Adipocyte (in vitro differentiated cells): Measurements from ENCODE around the gene MARS1.
"Not testable (repeated sequence)": the region's sequence is repeated elsewhere in the genome, so short reads cannot be mapped to it uniquely, and the experiment has no call there.

Experiments used
- DNase-seq: peaks from one replicate; pipeline ENCODE4 v3.0.0-alpha.2; 2015; ENCODE audit warnings: low read depth
- H3K27me3 ChIP-seq: replicated peaks from 2 replicates; pipeline ENCODE4 v1.7.0; 2013; ENCODE audit warnings: mild to moderate bottlenecking, low read length, moderate library complexity; ENCODE audit not compliant: control insufficient read depth, insufficient read depth
- H3K36me3 ChIP-seq: 2 replicates; pipeline ENCODE4 v1.7.0; 2013; ENCODE audit warnings: low read length, mild to moderate bottlenecking, moderate library complexity; ENCODE audit not compliant: control insufficient read depth, insufficient read depth, severe bottlenecking
- H3K4me1 ChIP-seq: 2 replicates; pipeline ENCODE4 v1.7.0; 2013; ENCODE audit warnings: mild to moderate bottlenecking, low read length, moderate library complexity; ENCODE audit not compliant: control insufficient read depth, insufficient read depth
- H3K4me3 ChIP-seq: 2 replicates; pipeline ENCODE4 v1.7.0; 2013; ENCODE audit warnings: mild to moderate bottlenecking, low read length, moderate library complexity
- H3K9ac ChIP-seq: 2 replicates; pipeline ENCODE4 v1.7.0; 2013; ENCODE audit warnings: mild to moderate bottlenecking, low read length, moderate library complexity
- H3K9me3 ChIP-seq: 2 replicates; pipeline ENCODE4 v1.7.0; 2013; ENCODE audit warnings: mild to moderate bottlenecking, low read length, moderate library complexity; ENCODE audit not compliant: control insufficient read depth

MARS1 gene

DNA sequence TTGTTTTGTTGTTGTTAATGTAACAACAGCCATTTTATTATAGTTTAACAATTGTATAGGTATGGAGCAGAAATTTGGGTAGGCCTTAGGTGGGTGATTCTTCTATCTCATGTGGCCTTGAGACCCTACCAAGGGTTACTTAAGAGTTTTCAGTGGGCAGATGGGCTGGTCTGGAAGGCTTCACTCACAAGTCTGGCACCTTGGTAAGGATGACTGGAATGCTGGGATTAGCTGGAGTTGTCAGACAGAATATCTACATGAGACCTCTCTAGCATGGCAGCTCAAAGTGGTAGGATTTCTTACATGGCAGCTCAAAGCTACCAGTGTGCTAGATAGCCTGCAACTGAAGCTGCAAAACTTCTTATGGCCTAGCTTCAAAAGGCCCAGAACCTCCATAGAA, 2.2 kb upstream of the MARS1 start:
- DNase-seq, result no peak
- Histone ChIP-seq H3K4me3 (no peak overlapping the region), H3K27me3 (peaks cover 9% of the 10 kb centered on the region), H3K4me1 (peaks cover 9% of the 10 kb centered on the region), H3K36me3 (peaks cover 17% of the 10 kb centered on the region), H3K9ac (no peak overlapping the region), H3K9me3 (no peaks in the 10 kb centered on the region)

DNA sequence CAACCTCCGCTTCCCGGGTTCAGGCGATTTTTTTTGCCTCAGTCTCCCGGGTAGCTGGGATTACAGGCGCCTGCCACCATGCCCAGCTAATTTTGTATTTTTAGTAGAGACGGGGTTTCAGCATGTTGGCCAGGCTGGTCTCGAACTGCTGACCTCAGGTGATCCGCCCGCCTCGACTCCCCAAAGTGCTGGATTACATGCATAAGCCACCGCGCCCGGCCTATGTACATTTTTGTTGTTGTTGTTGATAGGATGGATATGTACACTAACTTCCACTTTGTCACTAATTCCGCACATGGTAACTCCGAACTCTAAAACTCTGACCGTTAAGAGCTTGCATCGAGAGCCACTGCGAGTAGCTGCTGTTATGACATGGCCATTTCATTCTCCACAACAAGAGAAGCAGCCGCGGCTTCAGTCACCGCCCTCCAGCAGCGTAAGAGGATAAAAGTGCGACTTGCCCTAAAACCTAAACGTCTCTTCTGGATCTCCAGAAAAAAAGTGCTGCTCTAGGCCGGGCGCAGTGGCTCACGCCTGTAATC, 742 bp upstream of the MARS1 start:
- Histone ChIP-seq H3K4me1 (peaks cover 9% of the 10 kb centered on the region), H3K9ac (peak overlapping the region; percentile 91), H3K9me3 (no peaks in the 10 kb centered on the region), H3K4me3 (peak overlapping the region; percentile 90), H3K27me3 (no peaks in the 10 kb centered on the region), H3K36me3 (peaks cover 31% of the 10 kb centered on the region)
- no peak for DNase-seq

DNA sequence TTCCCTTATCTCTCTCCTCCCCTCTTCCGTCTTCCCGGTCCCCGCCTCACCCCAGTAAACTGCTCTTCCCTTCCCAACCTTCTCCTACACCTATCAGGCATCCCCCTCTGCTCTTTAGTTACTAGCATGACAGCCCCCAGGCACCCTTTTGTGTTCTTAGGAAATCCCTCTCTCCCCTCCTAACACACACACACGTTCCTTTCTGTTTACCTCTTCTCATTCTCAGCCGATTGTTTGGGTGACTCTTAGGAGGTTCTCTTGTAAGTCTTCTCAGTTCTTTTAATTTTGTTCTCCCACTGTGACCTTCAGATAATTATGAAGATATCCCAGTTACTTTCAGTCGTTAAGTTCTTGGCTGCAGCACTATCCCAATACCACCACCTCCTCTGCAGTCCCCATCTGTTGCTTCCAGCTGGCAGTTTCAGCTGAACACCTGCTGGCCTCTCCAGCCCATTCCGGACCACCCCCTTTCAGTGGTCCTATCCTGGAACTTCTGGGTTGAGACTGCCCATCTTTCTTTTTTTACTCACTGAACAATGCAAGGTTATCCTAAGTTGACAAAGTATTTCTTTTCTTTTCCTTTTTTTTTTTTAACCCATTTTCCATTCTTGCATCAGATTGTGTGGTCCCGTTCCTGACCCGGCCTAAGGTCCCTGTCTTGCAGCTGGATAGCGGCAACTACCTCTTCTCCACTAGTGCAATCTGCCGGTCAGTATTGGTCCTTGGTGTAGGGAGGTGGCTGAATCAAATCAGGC, 711 bp downstream of the MARS1 start:
- H3K36me3 ChIP-seq, result peaks cover 40% of the 10 kb centered on the region
- peaks cover 9% of the 10 kb centered on the region for H3K4me1 ChIP-seq
- peak overlapping the region; percentile 91 for H3K9ac ChIP-seq
- DNase-seq, result peak; percentile 42
- H3K9me3 ChIP-seq, result no peaks in the 10 kb centered on the region
- no peaks in the 10 kb centered on the region for H3K27me3 ChIP-seq
- H3K4me3 ChIP-seq, result peak overlapping the region; percentile 90

DNA sequence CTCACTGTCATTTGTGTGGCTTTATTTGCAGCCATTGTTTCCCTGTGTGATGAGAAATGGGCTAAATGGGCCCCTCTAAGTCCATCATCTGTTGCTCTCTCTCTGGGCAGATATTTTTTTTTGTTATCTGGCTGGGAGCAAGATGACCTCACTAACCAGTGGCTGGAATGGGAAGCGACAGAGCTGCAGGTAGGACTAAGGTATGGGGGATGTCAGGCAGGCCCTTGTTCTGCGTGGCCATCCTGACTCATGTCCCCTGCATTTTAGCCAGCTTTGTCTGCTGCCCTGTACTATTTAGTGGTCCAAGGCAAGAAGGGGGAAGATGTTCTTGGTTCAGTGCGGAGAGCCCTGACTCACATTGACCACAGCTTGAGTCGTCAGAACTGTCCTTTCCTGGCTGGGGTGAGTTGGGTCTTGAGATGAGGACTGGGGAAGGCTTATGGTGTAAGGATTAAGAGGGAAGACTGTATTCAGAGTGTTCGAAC, 1.3 kb downstream of the MARS1 start:
- H3K4me1 ChIP-seq, result peaks cover 9% of the 10 kb centered on the region
- H3K36me3 ChIP-seq, result peaks cover 43% of the 10 kb centered on the region
- H3K9ac ChIP-seq, result peak overlapping the region; percentile 91
- no peaks in the 10 kb centered on the region for H3K27me3 ChIP-seq
- peak overlapping the region; percentile 90 for H3K4me3 ChIP-seq
- H3K9me3 ChIP-seq, result no peaks in the 10 kb centered on the region
- DNase-seq, result no peak

DNA sequence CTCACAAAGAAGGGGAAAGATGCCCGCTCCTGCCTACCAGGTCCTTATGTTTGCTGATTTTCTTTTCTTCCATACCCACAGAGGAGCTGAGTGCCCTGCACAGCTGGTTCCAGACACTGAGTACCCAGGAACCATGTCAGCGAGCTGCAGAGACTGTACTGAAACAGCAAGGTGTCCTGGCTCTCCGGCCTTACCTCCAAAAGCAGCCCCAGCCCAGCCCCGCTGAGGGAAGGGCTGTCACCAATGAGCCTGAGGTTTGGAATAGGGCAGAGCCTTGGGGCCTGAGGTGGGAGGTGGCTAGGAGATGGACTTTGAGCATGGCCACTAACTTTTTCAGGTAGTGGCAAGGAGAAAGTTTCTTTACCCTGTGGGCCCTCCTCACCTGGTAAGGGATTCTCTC, 2.3 kb downstream of the MARS1 start:
- no peaks in the 10 kb centered on the region for H3K27me3 ChIP-seq
- H3K36me3 ChIP-seq, result peaks cover 44% of the 10 kb centered on the region
- H3K4me3 ChIP-seq, result no peak overlapping the region
- no peaks in the 10 kb centered on the region for H3K9me3 ChIP-seq
- no peak for DNase-seq
- H3K4me1 ChIP-seq, result peaks cover 9% of the 10 kb centered on the region
- H3K9ac ChIP-seq, result no peak overlapping the region

DNA sequence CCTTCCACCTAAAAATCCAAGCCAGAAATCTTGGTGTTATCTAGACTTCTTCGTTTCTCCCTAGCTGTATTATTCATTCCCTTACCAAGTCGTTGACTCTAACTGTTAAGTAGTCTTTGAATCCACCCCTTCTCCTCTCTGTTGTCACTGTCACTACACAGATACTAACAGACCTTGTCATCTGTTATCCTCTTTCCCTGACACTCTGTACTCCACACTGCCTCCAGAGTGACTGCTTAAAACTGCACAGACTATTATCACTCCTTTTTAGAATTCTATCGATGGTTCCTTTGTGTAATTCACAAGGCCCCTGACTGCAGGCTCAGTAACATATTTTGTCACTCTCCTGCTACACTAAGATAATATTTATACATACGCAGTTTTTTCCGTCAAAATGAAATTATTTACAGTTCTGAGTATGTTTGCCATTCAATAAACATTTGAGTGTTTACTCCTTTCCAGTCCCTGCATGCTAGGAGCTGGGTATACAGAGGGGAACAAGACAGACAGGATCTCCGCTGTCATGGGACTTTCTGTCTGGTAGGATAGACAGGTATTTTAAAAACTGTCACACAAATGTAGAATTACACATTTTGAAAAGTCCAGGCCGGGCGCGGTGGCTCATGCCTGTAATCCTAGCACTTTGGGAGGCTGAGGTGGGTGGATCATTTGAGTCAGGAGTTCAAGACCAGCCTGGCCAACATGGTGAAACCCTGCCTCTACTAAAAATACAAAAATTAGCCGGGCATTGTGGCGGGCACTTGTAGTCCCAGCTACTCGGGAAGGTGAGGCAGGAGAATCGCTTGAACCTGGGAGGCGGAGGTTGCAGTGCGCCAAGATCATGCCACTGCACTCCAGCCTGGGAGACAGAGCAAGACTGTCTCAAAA, 3.8 kb downstream of the MARS1 start:
- H3K4me1 ChIP-seq, result peaks cover 9% of the 10 kb centered on the region
- H3K9me3 ChIP-seq, result no peaks in the 10 kb centered on the region
- H3K9ac ChIP-seq, result no peak overlapping the region
- no peak for DNase-seq
- H3K36me3 ChIP-seq, result peaks cover 47% of the 10 kb centered on the region
- H3K27me3 ChIP-seq, result no peaks in the 10 kb centered on the region
- no peak overlapping the region for H3K4me3 ChIP-seq

DNA sequence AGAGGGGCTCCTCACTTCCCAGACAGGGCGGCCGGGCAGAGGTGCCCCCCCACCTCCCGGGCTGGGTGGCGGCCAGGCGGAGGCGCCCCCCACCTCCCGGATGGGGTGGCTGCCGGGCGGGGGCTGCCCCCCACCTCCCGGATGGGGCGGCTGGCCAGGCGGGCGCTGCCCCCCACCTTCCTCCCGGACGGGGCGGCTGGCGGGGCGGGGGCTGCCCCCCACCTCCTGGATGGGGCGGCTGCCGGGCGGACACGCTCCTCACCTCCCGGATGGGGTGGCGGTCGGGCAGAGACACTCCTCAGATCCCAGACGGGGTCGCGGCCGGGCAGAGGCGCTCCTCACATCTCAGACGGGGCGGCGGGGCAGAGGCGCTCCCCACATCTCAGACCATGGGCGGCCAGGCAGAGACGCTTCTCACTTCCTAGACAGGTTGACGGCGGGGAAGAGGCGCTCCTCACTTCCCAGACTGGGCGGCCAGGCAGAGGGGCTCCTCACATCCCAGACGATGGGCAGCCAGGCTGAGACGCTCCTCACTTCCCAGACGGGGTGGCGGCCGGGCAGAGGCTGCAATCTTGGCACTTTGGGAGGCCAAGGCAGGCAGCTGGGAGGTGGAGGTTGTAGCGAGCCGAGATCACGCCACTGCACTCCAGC, 7.3 kb downstream of the MARS1 start:
- not testable (repeated sequence) for H3K27me3 ChIP-seq, H3K9me3 ChIP-seq, H3K9ac ChIP-seq, H3K4me3 ChIP-seq, DNase-seq, H3K4me1 ChIP-seq
- peaks cover 63% of the 10 kb centered on the region for H3K36me3 ChIP-seq

DNA sequence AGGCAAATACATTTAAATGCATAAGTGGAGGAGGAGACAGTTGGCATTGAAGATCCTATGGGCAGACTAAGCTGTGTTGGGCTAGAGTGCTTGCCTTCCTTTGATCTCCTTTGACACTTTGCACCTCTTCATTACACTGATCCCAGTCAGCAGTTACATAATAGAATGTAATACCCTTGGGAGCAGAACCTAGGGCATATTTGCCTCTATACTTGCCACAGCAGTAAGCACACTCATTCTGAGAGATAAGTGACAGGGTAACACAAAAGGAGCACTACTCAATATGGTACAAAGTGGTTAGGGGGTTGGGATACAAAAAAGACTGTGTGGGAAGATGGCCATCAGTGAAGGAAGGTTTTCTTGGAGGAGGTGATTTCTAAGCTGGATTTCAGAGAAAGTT, 9.0 kb downstream of the MARS1 start:
- Histone ChIP-seq H3K9ac (no peak overlapping the region), H3K9me3 (no peaks in the 10 kb centered on the region), H3K4me3 (no peak overlapping the region), H3K36me3 (peaks cover 63% of the 10 kb centered on the region), H3K27me3 (no peaks in the 10 kb centered on the region), H3K4me1 (no peaks in the 10 kb centered on the region)
- DNase-seq, result no peak

DNA sequence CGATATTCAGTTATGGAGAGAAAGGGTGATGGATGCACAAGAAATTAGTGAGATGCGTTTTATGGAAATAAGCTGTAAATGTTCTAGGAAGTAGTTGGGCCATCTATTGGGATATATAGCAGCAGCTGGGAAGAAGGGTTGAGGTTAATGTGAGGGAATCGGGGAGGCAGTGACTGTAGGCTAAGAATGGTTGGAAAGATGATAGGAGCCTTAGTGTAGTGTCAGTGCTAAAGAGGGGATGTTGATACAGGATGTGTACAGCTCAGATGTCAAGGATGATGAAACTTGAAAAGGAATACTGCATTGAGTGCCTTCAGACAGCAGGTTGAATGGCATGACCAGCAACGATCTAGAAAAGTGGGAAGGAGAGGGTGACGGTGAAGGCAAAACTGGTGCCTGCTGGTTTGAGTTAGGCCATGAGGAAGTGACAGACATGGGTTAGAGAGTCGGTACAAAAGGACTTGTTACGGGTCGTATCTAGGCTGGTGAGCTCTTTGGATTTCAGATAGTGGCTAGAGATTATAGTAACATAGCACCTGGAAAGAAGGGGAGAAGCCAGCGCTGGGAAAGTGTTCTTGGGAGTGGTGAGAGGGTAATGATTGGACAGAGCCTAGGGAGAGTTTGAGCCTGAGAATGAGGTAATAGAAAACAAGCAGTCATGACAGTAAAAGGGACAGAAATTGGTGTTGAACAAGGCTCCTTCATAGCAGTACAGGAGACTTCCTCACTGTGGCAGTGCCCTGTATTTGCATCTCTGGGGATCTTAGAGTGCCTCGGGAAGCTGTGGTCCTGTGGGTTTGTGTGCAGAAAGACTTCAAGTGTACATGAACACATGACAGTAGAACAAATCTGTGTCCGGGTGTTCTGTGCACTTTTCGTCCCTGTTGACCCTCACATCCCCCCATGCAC, 9.6 kb downstream of the MARS1 start:
- Histone ChIP-seq H3K36me3 (peaks cover 64% of the 10 kb centered on the region), H3K4me3 (no peak overlapping the region), H3K27me3 (no peaks in the 10 kb centered on the region), H3K9ac (no peak overlapping the region), H3K4me1 (no peaks in the 10 kb centered on the region), H3K9me3 (no peaks in the 10 kb centered on the region)
- no peak for DNase-seq

DNA sequence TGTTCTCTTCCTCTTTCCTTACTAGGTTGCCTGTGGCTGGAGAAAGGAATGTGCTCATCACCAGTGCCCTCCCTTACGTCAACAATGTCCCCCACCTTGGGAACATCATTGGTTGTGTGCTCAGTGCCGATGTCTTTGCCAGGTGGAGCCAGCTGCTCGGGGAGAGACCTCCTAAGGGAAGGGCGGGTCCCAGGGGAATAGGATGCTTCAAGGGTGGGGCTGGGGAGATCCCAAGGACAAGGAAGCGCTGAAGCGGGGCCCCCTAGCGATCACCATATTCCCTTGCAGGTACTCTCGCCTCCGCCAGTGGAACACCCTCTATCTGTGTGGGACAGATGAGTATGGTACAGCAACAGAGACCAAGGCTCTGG, 10.2 kb downstream of the MARS1 start:
- DNase-seq, result no peak
- peaks cover 65% of the 10 kb centered on the region for H3K36me3 ChIP-seq
- no peaks in the 10 kb centered on the region for H3K4me1 ChIP-seq
- H3K9ac ChIP-seq, result no peak overlapping the region
- no peaks in the 10 kb centered on the region for H3K9me3 ChIP-seq
- no peaks in the 10 kb centered on the region for H3K27me3 ChIP-seq
- H3K4me3 ChIP-seq, result no peak overlapping the region
